Neural progenitor cell (in vitro differentiated cells): ENCODE results near the gene ATP7B. TPM values are rescaled to one million over a fixed set of nuclear protein-coding genes. Genes with fewer than 3 reads are reported as not detected.

Experiments used
- DNase-seq: peaks from one replicate; pipeline ENCODE4 v3.0.0-alpha.2; 2016; ENCODE audit warnings: low spot score
- H2AFZ ChIP-seq: fragments of 200-600 bp; sonication (generic); replicated peaks from 2 replicates; pipeline ENCODE4 v1.6.1; 2016; ENCODE audit warnings: antibody characterized with exemption
- H3F3A ChIP-seq: fragments of 200-600 bp; sonication (generic); 2 replicates; pipeline ENCODE4 v1.6.1; 2016; ENCODE audit warnings: antibody characterized with exemption, low read depth
- H3K27ac ChIP-seq: fragments of 200-600 bp; sonication (generic); 2 replicates; pipeline ENCODE4 v1.5.1; 2016; ENCODE audit warnings: mild to moderate bottlenecking
- H3K27me3 ChIP-seq: fragments of 200-600 bp; sonication (generic); 2 replicates; pipeline ENCODE4 v1.6.1; 2016; ENCODE audit warnings: mild to moderate bottlenecking, moderate library complexity
- H3K36me3 ChIP-seq: fragments of 200-600 bp; sonication (generic); 2 replicates; pipeline ENCODE4 v1.5.1; 2016
- H3K4me1 ChIP-seq: fragments of 200-600 bp; sonication (generic); 2 replicates; pipeline ENCODE4 v1.6.1; 2016; ENCODE audit warnings: mixed run types
- H3K4me2 ChIP-seq: fragments of 200-600 bp; sonication (generic); 2 replicates; pipeline ENCODE4 v1.6.1; 2016
- H3K4me3 ChIP-seq: fragments of 200-600 bp; sonication (generic); 2 replicates; pipeline ENCODE4 v1.5.1; 2016
- H3K79me2 ChIP-seq: fragments of 200-600 bp; sonication (generic); 2 replicates; pipeline ENCODE4 v1.6.1; 2016; ENCODE audit warnings: low read depth
- H3K9ac ChIP-seq: fragments of 200-600 bp; sonication (generic); 2 replicates; pipeline ENCODE4 v1.6.1; 2016
- H3K9me3 ChIP-seq: fragments of 200-600 bp; sonication (generic); 2 replicates; pipeline ENCODE4 v1.5.1; 2016; ENCODE audit warnings: low read depth
- H4K20me1 ChIP-seq: fragments of 200-600 bp; sonication (generic); 2 replicates; pipeline ENCODE4 v1.6.1; 2016; ENCODE audit warnings: low read depth
- H3K27ac Mint-ChIP-seq: 3 replicates; pipeline ENCODE4 v1.8.0; 2021; ENCODE audit warnings: mixed read lengths
- H3K27me3 Mint-ChIP-seq: 2 replicates; pipeline ENCODE4 v1.8.0; 2022; ENCODE audit warnings: low read depth, mild to moderate bottlenecking, inconsistent platforms, moderate library complexity, mixed read lengths; ENCODE audit not compliant: insufficient read depth
- H3K36me3 Mint-ChIP-seq: 3 replicates; pipeline ENCODE4 v1.8.0; 2021; ENCODE audit warnings: mixed read lengths
- H3K4me1 Mint-ChIP-seq: 3 replicates; pipeline ENCODE4 v1.8.0; 2021; ENCODE audit warnings: mixed read lengths
- H3K4me3 Mint-ChIP-seq: 3 replicates; pipeline ENCODE4 v1.8.0; 2021; ENCODE audit warnings: mild to moderate bottlenecking, moderate library complexity, mixed read lengths
- H3K9me3 Mint-ChIP-seq: 3 replicates; pipeline ENCODE4 v1.8.0; 2020; ENCODE audit warnings: mixed read lengths
- EZH2 ChIP-seq: fragments of 200-600 bp; sonication (generic); IDR thresholded peaks from 2 replicates; pipeline ENCODE4 v1.6.1; 2017; ENCODE audit warnings: antibody characterized with exemption, mild to moderate bottlenecking, moderate library complexity
- EZH2phosphoT487 ChIP-seq: fragments of 200-600 bp; sonication (generic); IDR thresholded peaks from 2 replicates; pipeline ENCODE4 v1.6.1; 2017; ENCODE audit warnings: antibody characterized with exemption
- total RNA-seq: library from RNA; depleted of rRNA; stranded (reverse); fragments of >200 nt; gene quantifications from 2 replicates; pipeline ENCODE4 v1.2.3, GENCODE V29; 2015; ENCODE audit warnings: low replicate concordance
- TF ChIP-seq, protein P1 (sequence below): fragments of 200-600 bp; sonication (generic); IDR thresholded peaks from 2 replicates; pipeline ENCODE4 v1.5.1; 2017; ENCODE audit warnings: antibody characterized with exemption, mild to moderate bottlenecking

ATP7B gene
- total RNA-seq, 1 donor from 2014 or later = 8.2 TPM

DNA sequence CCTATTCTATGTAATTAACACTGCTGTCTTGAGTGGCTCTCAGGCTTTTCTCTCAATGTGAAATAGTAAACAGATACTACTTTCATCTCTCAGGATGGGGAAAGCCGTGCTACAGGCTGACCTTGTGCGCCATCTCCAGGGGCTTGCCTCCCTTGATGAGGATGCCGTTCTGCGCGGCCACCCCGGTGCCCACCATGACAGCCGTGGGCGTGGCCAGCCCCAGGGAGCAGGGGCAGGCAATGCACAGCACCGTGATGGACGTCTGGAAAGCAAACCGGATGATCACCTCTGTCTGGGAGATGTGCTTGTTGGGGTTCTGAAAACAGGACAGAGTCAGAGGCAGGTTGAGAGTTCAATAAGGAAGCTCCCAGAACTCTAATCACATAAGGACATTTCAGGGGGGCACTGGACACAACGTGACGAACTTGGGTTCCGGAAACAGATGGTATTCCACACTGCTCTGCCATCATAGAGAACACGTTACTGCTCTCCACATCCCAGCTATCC lies 65.0 kb downstream of the ATP7B start:
- no peak for TF ChIP-seq EZH2phosphoT487
- TF ChIP-seq EZH2 = no peak
- TF ChIP-seq, protein P1, sequence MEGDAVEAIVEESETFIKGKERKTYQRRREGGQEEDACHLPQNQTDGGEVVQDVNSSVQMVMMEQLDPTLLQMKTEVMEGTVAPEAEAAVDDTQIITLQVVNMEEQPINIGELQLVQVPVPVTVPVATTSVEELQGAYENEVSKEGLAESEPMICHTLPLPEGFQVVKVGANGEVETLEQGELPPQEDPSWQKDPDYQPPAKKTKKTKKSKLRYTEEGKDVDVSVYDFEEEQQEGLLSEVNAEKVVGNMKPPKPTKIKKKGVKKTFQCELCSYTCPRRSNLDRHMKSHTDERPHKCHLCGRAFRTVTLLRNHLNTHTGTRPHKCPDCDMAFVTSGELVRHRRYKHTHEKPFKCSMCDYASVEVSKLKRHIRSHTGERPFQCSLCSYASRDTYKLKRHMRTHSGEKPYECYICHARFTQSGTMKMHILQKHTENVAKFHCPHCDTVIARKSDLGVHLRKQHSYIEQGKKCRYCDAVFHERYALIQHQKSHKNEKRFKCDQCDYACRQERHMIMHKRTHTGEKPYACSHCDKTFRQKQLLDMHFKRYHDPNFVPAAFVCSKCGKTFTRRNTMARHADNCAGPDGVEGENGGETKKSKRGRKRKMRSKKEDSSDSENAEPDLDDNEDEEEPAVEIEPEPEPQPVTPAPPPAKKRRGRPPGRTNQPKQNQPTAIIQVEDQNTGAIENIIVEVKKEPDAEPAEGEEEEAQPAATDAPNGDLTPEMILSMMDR = no peak
- H3K27ac ChIP-seq = no peak overlapping the region
- no peak overlapping the region for H3K27ac Mint-ChIP-seq
- H3K27me3 Mint-ChIP-seq = peaks cover 4% of the 10 kb centered on the region
- no peaks in the 10 kb centered on the region for H3F3A ChIP-seq
- no peak overlapping the region for H3K4me2 ChIP-seq
- no peaks in the 10 kb centered on the region for H3K79me2 ChIP-seq
- no peaks in the 10 kb centered on the region for H3K36me3 ChIP-seq
- no peaks in the 10 kb centered on the region for H3K27me3 ChIP-seq
- H3K9me3 Mint-ChIP-seq = peaks cover 2% of the 10 kb centered on the region
- DNase-seq = no peak
- H3K4me1 Mint-ChIP-seq = peaks cover 3% of the 10 kb centered on the region
- H3K36me3 Mint-ChIP-seq = peaks cover 21% of the 10 kb centered on the region
- H3K4me3 Mint-ChIP-seq = no peak overlapping the region
- no peak overlapping the region for H2AFZ ChIP-seq
- H3K9ac ChIP-seq = no peak overlapping the region
- no peaks in the 10 kb centered on the region for H4K20me1 ChIP-seq
- H3K9me3 ChIP-seq = no peaks in the 10 kb centered on the region
- no peaks in the 10 kb centered on the region for H3K4me1 ChIP-seq
- no peak overlapping the region for H3K4me3 ChIP-seq

GRCh38 chr13:51945149-51945548 lies 66.1 kb downstream of the ATP7B start:
- Histone ChIP-seq H3K9me3 (no peaks in the 10 kb centered on the region), H3K4me1 (no peaks in the 10 kb centered on the region), H3K9ac (no peak overlapping the region), H3K27me3 (no peaks in the 10 kb centered on the region), H4K20me1 (no peaks in the 10 kb centered on the region), H3K79me2 (no peaks in the 10 kb centered on the region), H3K27ac (no peak overlapping the region), H3K36me3 (no peaks in the 10 kb centered on the region), H2AFZ (no peak overlapping the region), H3K4me3 (no peak overlapping the region), H3K4me2 (no peak overlapping the region), H3F3A (no peaks in the 10 kb centered on the region)
- TF ChIP-seq EZH2phosphoT487 (no peak), EZH2 (no peak)
- TF ChIP-seq, protein P1 = no peak
- Mint-ChIP-seq H3K4me1 (no peaks in the 10 kb centered on the region), H3K27ac (no peak overlapping the region), H3K4me3 (no peak overlapping the region), H3K36me3 (peaks cover 14% of the 10 kb centered on the region), H3K27me3 (no peaks in the 10 kb centered on the region), H3K9me3 (no peaks in the 10 kb centered on the region)
- DNase-seq = no peak

- Histone ChIP-seq H4K20me1 (no peaks in the 10 kb centered on the region), H2AFZ (no peak overlapping the region), H3K79me2 (no peaks in the 10 kb centered on the region), H3K4me2 (no peak overlapping the region), H3K4me3 (no peak overlapping the region), H3K9ac (no peak overlapping the region), H3K27ac (no peak overlapping the region), H3K4me1 (no peaks in the 10 kb centered on the region), H3F3A (no peaks in the 10 kb centered on the region), H3K27me3 (no peaks in the 10 kb centered on the region), H3K9me3 (no peaks in the 10 kb centered on the region), H3K36me3 (no peaks in the 10 kb centered on the region)
- peaks cover 13% of the 10 kb centered on the region for H3K36me3 Mint-ChIP-seq
- H3K27ac Mint-ChIP-seq = no peak overlapping the region
- TF ChIP-seq, protein P1 = no peak
- TF ChIP-seq EZH2phosphoT487 = no peak
- no peak for TF ChIP-seq EZH2
- H3K27me3 Mint-ChIP-seq = no peaks in the 10 kb centered on the region
- DNase-seq = no peak
- H3K4me3 Mint-ChIP-seq = no peak overlapping the region
- H3K4me1 Mint-ChIP-seq = no peaks in the 10 kb centered on the region
- H3K9me3 Mint-ChIP-seq = no peaks in the 10 kb centered on the region
These were observed 66.8 kb downstream of the ATP7B start for GRCh38 chr13:51944428-51944827.
